Transverse colon (tissue), 4 donors: ENCODE results near the gene CA6.
"Not testable (repeated sequence)": the region's sequence is repeated elsewhere in the genome, so short reads cannot be mapped to it uniquely, and the experiment has no call there.

Experiments used
- CTCF ChIP-seq, 5 experiments: fragments of 200-600 bp in 3 of 5; fragments of 450-650 bp in 2 of 5; sonication (generic) in 3 of 5; IDR thresholded peaks; 1 replicate in 2 of 5; 2 replicates in 3 of 5; pipeline ENCODE4 v1.5.1; 2016 to 2017; ENCODE audit warnings: antibody characterized with exemption in 5 of 5, inconsistent platforms in 3 of 5, mild to moderate bottlenecking in 2 of 5, moderate library complexity in 1 of 5
- POLR2A ChIP-seq: fragments of 450-650 bp; IDR thresholded peaks from one replicate; pipeline ENCODE4 v1.6.1; 2016; ENCODE audit warnings: antibody characterized with exemption, mild to moderate bottlenecking, moderate library complexity
- POLR2AphosphoS5 ChIP-seq, 3 donors: sonication (generic); formaldehyde crosslinking; IDR thresholded peaks; one replicate each; pipeline ENCODE4 v1.6.1; 2016; ENCODE audit warnings: antibody characterized with exemption in 3 of 3

GRCh38 chr1:8898418-8898817 lies 47.2 kb upstream of the CA6 start:
- TF ChIP-seq CTCF (IDR thresholded peaks at IDR 0.05); POLR2A; POLR2AphosphoS5 (IDR thresholded peaks at IDR 0.05): not testable (repeated sequence)
